Islet of Langerhans (tissue), 1 donor: ENCODE data around the gene CHD8.
A peak's percentile ranks its signal among the peaks of the same experiment; 100 is the strongest.
"Not testable (repeated sequence)": the region's sequence is repeated elsewhere in the genome, so short reads cannot be mapped to it uniquely, and the experiment has no call there.

Source experiments
- FAIRE-seq: peaks from one replicate; lab custom pipeline; 2011; peaks lifted over from hg19 to GRCh38; lab: Jason Lieb, UNC

The CHD8 gene, protein sequence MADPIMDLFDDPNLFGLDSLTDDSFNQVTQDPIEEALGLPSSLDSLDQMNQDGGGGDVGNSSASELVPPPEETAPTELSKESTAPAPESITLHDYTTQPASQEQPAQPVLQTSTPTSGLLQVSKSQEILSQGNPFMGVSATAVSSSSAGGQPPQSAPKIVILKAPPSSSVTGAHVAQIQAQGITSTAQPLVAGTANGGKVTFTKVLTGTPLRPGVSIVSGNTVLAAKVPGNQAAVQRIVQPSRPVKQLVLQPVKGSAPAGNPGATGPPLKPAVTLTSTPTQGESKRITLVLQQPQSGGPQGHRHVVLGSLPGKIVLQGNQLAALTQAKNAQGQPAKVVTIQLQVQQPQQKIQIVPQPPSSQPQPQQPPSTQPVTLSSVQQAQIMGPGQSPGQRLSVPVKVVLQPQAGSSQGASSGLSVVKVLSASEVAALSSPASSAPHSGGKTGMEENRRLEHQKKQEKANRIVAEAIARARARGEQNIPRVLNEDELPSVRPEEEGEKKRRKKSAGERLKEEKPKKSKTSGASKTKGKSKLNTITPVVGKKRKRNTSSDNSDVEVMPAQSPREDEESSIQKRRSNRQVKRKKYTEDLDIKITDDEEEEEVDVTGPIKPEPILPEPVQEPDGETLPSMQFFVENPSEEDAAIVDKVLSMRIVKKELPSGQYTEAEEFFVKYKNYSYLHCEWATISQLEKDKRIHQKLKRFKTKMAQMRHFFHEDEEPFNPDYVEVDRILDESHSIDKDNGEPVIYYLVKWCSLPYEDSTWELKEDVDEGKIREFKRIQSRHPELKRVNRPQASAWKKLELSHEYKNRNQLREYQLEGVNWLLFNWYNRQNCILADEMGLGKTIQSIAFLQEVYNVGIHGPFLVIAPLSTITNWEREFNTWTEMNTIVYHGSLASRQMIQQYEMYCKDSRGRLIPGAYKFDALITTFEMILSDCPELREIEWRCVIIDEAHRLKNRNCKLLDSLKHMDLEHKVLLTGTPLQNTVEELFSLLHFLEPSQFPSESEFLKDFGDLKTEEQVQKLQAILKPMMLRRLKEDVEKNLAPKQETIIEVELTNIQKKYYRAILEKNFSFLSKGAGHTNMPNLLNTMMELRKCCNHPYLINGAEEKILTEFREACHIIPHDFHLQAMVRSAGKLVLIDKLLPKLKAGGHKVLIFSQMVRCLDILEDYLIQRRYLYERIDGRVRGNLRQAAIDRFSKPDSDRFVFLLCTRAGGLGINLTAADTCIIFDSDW (N-terminal part only)

GRCh38 chr14:21455912-21456667, at the start of gene CHD8:
CHD8 (minus strand) TSS chr14:21456123; CDS start chr14:21431643, 24,480 bp downstream.
- peak; percentile 97 for FAIRE-seq

DNA sequence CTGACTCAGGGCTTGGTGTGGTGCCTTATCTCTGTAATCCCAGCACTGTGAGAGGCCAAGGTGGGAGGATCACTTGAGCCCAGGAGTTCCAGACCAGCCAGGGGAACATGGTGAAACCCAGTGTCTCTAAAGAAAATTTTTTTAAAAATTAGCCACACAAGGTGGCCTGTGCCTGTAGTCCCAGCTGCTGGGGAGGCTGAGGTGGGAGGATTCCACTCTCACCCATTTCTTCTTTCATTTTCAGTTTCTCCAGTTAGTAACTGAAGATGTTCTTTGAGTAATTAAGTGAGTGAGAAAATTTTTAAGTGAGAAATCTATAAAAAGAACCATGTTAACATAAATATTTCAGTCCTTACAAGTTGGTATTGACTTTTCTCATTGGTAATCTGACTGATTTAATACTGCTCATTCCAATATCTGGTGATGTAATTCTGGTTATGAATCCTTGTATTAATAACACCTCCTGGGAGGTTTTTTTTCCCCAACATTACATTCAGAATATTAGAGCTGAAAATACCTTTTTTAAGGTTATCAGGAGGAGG, 49.2 kb upstream of the CHD8 start:
- no peak for FAIRE-seq

- no peak for FAIRE-seq
Observed at GRCh38 chr14:21503376-21503775, 47.5 kb upstream of the CHD8 start.

- no peak for FAIRE-seq
Observed at GRCh38 chr14:21501568-21501967, 45.6 kb upstream of the CHD8 start.

GRCh38 chr14:21498540-21499526, 42.9 kb upstream of the CHD8 start:
- peak; percentile 86 for FAIRE-seq

DNA sequence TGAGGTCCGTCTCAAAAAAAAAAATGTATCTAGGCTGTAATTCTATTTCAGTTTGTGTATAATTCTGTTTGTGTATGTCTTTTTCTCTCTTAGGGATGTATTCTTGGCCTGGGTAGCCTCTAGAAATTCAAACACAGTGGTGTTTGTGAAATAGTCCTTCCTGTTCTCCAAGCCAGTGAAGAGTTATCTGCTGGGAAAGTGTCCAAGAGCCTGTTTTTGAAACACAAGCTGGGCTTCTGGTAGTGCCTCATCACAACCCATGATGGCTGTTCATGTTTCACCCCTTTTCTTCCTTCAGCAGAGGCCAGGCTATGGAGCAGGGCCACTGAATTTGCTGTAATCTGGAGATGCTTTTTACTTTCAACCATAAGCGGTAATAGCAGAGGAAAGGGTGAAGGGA, 40.5 kb upstream of the CHD8 start:
- no peak for FAIRE-seq

DNA sequence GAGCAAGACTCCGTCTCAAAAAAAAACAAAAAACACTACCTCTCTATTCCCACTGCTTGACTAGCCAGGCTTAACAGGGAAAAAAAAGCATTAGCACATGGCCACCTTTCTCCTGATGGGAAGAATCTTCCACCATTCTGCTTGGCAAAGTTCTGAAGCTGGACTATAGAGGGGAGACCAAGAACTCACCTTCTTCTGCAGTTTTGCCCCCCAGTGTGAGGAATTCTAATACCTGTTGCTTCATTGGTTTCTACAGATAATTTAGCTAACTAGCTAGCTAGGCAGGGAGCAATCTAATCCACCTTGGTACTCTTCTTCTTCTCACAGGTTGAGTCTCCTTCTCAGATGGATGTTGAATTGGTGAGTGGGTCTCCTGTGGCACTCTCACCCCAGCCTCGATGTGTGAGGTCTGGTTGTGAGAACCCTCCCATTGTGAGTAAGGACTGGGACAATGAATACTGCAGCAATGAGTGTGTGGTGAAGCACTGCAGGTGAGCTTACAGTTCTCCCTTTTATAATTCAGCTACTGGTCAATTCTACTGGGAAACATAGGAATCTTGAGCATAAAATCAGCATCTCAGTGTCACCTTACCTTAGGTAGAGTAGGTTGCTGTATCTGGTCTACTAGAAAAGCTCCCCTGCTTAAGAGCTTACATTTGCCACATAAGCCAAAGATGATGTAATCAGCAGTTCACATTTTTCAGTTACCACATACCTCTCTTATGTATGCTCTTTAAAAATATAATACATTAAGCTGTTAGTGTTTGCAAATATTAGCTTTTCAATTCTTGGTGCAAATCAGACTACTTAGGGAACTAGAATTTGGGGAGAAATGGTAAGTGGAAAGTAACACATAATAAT, 39.2 kb upstream of the CHD8 start:
- no peak for FAIRE-seq

DNA sequence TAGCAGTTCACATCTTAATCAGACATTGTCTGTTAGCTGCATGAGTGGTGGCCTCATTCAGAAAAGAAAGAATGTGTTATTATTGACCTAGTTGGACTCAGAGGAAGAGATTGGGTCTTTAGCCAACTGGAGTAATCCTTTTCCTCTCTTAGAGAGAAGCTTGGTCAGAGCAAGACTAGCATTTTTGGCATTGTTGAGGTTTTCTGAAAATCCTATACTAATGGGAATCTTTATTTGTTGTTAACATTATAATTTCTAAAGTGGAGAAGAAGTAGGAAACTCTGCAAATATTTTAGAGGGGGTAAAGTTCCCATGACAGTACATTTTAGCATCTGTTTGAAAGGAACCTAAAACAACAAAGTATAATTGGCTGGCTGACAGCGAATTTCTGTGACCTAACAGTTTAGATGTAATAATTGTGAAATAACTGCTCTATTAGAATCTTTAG, 30.7 kb upstream of the CHD8 start:
- no peak for FAIRE-seq

GRCh38 chr14:21476925-21477681, 21.2 kb upstream of the CHD8 start, which contains the start of the genes RAB2B and TOX4:
RAB2B (minus strand) TSS chr14:21476959; CDS start chr14:21476872, 87 bp downstream.
TOX4 (plus strand) TSS chr14:21477195; CDS start chr14:21477279, 84 bp downstream.
- FAIRE-seq = peak; percentile 45

GRCh38 chr14:21476523-21476924, 20.6 kb upstream of the CHD8 start:
- no peak for FAIRE-seq

- peak; percentile 53 for FAIRE-seq
Observed at GRCh38 chr14:21475767-21476522, 20.0 kb upstream of the CHD8 start.

DNA sequence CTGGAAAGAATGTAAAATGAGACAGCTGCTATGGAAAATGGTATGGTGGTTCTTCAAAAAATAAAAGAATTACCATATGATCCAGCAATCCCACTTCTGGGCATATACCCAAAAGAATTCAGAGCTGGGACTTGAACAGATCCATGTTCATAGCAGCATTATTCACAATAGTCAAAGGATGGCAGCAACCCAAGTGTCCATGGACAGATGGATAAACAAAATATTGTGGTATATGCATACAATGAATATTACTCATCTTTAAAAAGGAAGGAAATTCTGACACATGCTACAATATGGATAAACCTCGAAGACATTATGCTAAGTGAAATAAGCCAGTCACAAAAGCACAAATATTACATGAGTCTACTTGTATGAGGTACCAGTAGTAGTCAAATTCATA, 11.7 kb upstream of the CHD8 start:
- no peak for FAIRE-seq

GRCh38 chr14:21455592-21455911, 371 bp downstream of the CHD8 start:
- FAIRE-seq = no peak

DNA sequence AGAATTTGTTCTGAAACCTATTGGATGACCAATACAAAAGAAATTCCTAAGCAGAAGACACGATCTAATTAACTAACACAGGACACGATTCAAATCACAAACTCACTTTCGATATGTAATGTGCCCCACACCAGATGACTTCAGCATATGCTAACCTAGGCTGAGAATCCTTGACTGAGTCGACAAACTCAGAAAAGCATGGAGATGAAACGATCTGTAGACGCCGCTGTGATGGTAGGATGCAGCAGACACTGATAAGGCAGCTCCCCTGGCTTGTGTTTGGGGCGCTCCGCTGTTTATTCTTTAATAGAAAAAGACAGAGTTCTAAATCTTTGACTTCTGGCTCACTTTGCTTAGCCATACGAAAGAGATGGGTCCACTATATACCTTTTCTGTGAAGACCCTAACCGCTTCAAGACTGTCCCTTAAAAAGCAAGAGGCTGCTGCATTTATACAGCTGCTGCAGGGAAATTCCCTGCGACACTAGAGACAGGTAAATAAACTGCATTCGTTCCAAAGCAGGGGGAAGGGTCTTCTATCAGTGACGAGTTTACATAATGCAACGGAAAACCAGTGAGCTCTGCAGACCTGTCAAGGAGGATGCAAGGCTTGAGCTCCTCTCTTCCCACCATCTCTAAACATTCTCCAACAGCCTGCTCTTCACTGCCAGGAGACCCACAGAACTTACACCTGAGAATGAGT, 929 bp downstream of the CHD8 start:
- FAIRE-seq = no peak

DNA sequence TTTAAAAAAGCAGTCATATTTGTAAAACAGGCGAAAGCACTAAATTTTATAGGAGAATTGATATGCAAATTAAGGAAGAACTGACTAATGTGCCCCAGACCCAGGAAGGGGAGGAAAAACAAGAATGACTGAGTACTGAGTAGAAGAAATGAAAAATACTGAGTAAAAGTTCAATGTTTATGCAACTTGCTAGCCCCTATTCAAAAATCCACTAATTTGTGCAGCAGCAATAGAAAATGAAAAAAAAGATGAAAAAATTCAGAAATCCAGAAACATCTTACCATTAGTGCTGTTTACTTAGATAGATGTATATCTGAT, 6.1 kb downstream of the CHD8 start:
- no peak for FAIRE-seq

GRCh38 chr14:21442657-21443056, 13.3 kb downstream of the CHD8 start:
- not testable (repeated sequence) for FAIRE-seq

DNA sequence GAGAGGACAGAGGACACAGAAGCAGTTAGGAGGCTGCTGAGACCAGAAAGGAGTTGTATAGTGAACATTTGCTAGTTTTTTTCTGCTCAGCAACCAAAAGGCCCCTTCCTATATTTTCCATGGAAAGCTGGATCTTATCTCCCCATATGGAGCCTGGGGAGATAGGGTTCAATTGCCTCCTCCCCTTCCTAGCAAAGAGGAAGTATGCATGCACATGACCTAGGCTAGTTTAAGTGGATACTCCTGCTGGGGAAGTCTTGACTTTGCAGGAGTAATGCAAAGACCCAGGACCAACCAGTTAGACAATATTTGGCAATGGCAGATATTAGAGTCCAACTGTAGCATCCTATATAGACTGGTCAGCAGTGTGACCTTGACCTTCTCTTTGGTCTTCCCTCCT, 15.1 kb downstream of the CHD8 start:
- no peak for FAIRE-seq
